ENCODE data around the gene ZSWIM6.

GRCh38 chr5:61286446-61287132 lies 45.5 kb upstream of the ZSWIM6 start:
- TF ChIP-seq CTCF (IDR thresholded peaks at IDR 0.05; ENCODE audit: insufficient read depth, low read length, poor library complexity, severe bottlenecking) = no peak
- TF ChIP-seq EZH2phosphoT487 (conservative IDR thresholded peaks at IDR 0.05; ENCODE audit: low read length) = no peak
